GM18873 (cell line): ENCODE data around the gene OR6Q1.
"Not testable (repeated sequence)": the region's sequence is repeated elsewhere in the genome, so short reads cannot be mapped to it uniquely, and the experiment has no call there.

ENCODE experiments used
- ATAC-seq: cut with Tn5 transposase; IDR thresholded peaks from one replicate; pipeline ENCODE4 v1.9.1; 2021; ENCODE audit warnings: mild to moderate bottlenecking, moderate library complexity, moderate number of reproducible peaks; ENCODE audit not compliant: unreplicated experiment, low FRiP score

OR6Q1 gene

GRCh38 chr11:58030653-58031052, at the start of gene OR6Q1:
Gene OR6Q1 (plus strand): TSS chr11:58030953. CDS start chr11:58030953, 0 bp downstream.
- no peak for ATAC-seq

GRCh38 chr11:57981536-57981935, 49.2 kb upstream of the OR6Q1 start:
- no peak for ATAC-seq

- no peak for ATAC-seq
Observed at GRCh38 chr11:57982776-57983175, 48.0 kb upstream of the OR6Q1 start.

GRCh38 chr11:57983191-57983590, 47.6 kb upstream of the OR6Q1 start:
- no peak for ATAC-seq

GRCh38 chr11:57999523-57999922, 31.2 kb upstream of the OR6Q1 start:
- not testable (repeated sequence) for ATAC-seq

GRCh38 chr11:58000021-58000420, 30.7 kb upstream of the OR6Q1 start:
- ATAC-seq, result not testable (repeated sequence)

GRCh38 chr11:58000699-58001098, 30.1 kb upstream of the OR6Q1 start:
- ATAC-seq, result no peak

GRCh38 chr11:58003036-58003435, 27.7 kb upstream of the OR6Q1 start:
- ATAC-seq, result no peak

- no peak for ATAC-seq
Observed at GRCh38 chr11:58003591-58003990, 27.2 kb upstream of the OR6Q1 start.

GRCh38 chr11:58004664-58005063, 26.1 kb upstream of the OR6Q1 start:
- no peak for ATAC-seq

- ATAC-seq, result no peak
Observed at GRCh38 chr11:58006940-58007339, 23.8 kb upstream of the OR6Q1 start.

- ATAC-seq, result no peak
Observed at GRCh38 chr11:58011771-58012170, 19.0 kb upstream of the OR6Q1 start.

- no peak for ATAC-seq
Observed at GRCh38 chr11:58023435-58023931, 7.3 kb upstream of the OR6Q1 start, which contains the start of gene OR9Q1. Gene OR9Q1 (plus strand): TSS chr11:58023881. CDS start chr11:58179445, 155,564 bp downstream.

- no peak for ATAC-seq
Observed at GRCh38 chr11:58024601-58025091, 6.1 kb upstream of the OR6Q1 start.

GRCh38 chr11:58027341-58027740, 3.4 kb upstream of the OR6Q1 start:
- ATAC-seq, result no peak

GRCh38 chr11:58028687-58029411, 1.9 kb upstream of the OR6Q1 start:
- no peak for ATAC-seq

- no peak for ATAC-seq
Observed at GRCh38 chr11:58034471-58034870, 3.7 kb downstream of the OR6Q1 start.

GRCh38 chr11:58039589-58039988, 8.8 kb downstream of the OR6Q1 start:
- ATAC-seq, result no peak

- ATAC-seq, result no peak
Observed at GRCh38 chr11:58043379-58043778, 12.6 kb downstream of the OR6Q1 start.

- no peak for ATAC-seq
Observed at GRCh38 chr11:58046231-58046630, 15.5 kb downstream of the OR6Q1 start.

- ATAC-seq, result no peak
Observed at GRCh38 chr11:58047818-58048217, 17.1 kb downstream of the OR6Q1 start.

GRCh38 chr11:58055806-58056401, 25.2 kb downstream of the OR6Q1 start:
- no peak for ATAC-seq
